HFF-Myc (cell line): ENCODE data around the gene NBEA.

Source experiments
- DNase-seq: peaks from one replicate; pipeline ENCODE4 v3.0.0-alpha.2; 2011; ENCODE audit warnings: low read depth; ENCODE audit errors: extremely low read depth
- H3K4me3 ChIP-seq: replicated peaks from 2 replicates; pipeline ENCODE4 v1.5.1; 2011; ENCODE audit warnings: low read depth, mild to moderate bottlenecking, control low read depth, low read length
- CTCF ChIP-seq: IDR thresholded peaks from 2 replicates; pipeline ENCODE4 v1.5.1; 2012; ENCODE audit warnings: mild to moderate bottlenecking, low read depth, low read length, control low read depth; ENCODE audit errors: missing control alignments

Gene NBEA

GRCh38 chr13:35127466-35127865, 185.4 kb downstream of the NBEA start:
- no peak for TF ChIP-seq CTCF
- no peak for DNase-seq
- no peak overlapping the region for H3K4me3 ChIP-seq

- TF ChIP-seq CTCF: no peak
- no peak for DNase-seq
- no peak overlapping the region for H3K4me3 ChIP-seq
These were observed 187.4 kb downstream of the NBEA start for GRCh38 chr13:35129500-35129899.

GRCh38 chr13:35131471-35131870, 189.4 kb downstream of the NBEA start:
- no peak for TF ChIP-seq CTCF
- DNase-seq: no peak
- no peak overlapping the region for H3K4me3 ChIP-seq

- no peak overlapping the region for H3K4me3 ChIP-seq
- TF ChIP-seq CTCF: no peak
- no peak for DNase-seq
These were observed 194.5 kb downstream of the NBEA start for GRCh38 chr13:35136585-35136984.

- H3K4me3 ChIP-seq: no peak overlapping the region
- DNase-seq: peak; percentile 51
- no peak for TF ChIP-seq CTCF
These were observed 197.5 kb downstream of the NBEA start for GRCh38 chr13:35139591-35139990.

GRCh38 chr13:35140321-35140720, 198.3 kb downstream of the NBEA start:
- peak; percentile 86 for DNase-seq
- TF ChIP-seq CTCF: no peak
- H3K4me3 ChIP-seq: no peak overlapping the region

GRCh38 chr13:35140831-35141230, 198.8 kb downstream of the NBEA start:
- DNase-seq: peak; percentile 69
- H3K4me3 ChIP-seq: no peak overlapping the region
- TF ChIP-seq CTCF: no peak
